GM12801 (cell line): ENCODE data around the gene ZNF532.

Experiments used
- CTCF ChIP-seq: IDR thresholded peaks from one replicate; pipeline ENCODE4 v1.5.1; 2011; ENCODE audit warnings: control low read depth; ENCODE audit not compliant: insufficient read length; ENCODE audit errors: extremely low read depth

The ZNF532 gene

GRCh38 chr18:58882044-58882443 lies 17.4 kb downstream of the ZNF532 start:
- no peak for TF ChIP-seq CTCF

GRCh38 chr18:58882686-58883085 lies 18.0 kb downstream of the ZNF532 start:
- no peak for TF ChIP-seq CTCF

- no peak for TF ChIP-seq CTCF
These were observed 20.0 kb downstream of the ZNF532 start for GRCh38 chr18:58884680-58885079.

GRCh38 chr18:58886431-58886830 lies 21.8 kb downstream of the ZNF532 start:
- TF ChIP-seq CTCF: no peak

GRCh38 chr18:58886864-58887612 lies 22.4 kb downstream of the ZNF532 start:
- no peak for TF ChIP-seq CTCF

GRCh38 chr18:58887613-58887963 lies 22.9 kb downstream of the ZNF532 start:
- TF ChIP-seq CTCF: no peak

- TF ChIP-seq CTCF: no peak
These were observed 27.1 kb downstream of the ZNF532 start for GRCh38 chr18:58891776-58892175.
